HG02981 (cell line): ENCODE measurements around the gene WDR37.

Experiments
- ATAC-seq: cut with Tn5 transposase; IDR thresholded peaks from one replicate; pipeline ENCODE4 v1.9.1; 2021; ENCODE audit warnings: mild to moderate bottlenecking, moderate library complexity; ENCODE audit not compliant: unreplicated experiment

WDR37 gene

DNA sequence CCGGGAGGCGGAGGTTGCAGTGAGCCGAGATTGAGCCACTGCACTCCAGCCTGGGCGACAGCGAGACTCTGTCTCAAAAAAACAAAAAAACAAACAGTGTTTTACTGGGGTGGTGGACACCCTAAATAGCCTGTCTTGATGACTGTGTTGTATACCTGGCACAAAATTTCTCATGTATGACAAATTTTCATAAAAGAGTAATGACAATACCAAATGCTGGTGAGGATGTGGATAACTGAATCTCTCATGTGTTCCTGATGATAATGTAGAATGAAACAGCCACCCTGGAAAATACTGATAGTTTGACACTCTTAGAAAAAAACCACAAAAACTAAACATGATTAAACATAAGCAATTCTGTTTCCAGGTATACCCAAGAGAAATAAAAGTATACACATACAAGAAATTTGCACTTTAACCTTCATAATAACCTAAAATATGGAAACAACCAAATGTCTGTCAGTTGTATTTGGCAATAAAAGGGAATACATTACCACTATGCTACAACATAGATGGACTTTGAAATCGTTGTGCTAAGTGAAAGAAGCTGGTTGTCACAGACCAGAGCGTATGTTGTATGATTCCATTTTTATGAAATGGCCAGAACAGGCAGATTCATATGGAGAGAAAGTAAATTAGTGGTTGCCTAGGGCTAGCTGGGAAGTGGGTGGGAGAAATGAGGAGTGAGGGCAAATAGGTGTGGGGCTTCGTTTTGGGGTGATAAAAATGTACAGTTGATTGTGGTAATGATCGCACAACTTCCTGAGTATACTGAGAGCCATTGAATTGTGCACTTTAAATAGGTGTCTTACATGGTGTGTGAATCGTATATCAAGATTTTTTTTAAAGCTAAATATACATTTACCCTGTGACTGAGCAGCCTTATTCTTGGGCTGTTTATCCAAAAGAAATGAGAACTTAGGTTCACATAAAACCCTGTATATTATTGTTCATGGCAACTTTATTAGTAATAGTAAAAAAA lies 12.5 kb downstream of the WDR37 start:
- ATAC-seq: no peak

DNA sequence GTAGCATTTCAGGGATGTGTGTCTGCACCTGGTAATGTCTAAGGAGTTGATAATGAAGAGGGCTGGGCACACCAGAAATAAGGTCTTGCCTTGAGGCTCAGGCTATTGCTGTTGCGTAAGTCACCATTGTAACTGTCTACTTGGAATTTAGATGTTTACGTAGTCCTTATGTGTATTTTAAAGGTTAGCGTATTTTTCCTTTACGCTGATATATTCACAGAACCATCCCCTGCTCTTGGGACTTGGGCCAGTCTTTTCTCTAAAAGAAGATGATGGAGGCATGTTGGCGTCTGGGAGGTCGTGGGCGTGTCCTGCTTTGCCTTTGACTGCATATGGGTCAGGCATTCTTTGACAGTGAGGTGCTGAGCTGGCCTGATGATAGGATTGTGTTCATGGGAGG lies 14.7 kb downstream of the WDR37 start:
- ATAC-seq: no peak

DNA sequence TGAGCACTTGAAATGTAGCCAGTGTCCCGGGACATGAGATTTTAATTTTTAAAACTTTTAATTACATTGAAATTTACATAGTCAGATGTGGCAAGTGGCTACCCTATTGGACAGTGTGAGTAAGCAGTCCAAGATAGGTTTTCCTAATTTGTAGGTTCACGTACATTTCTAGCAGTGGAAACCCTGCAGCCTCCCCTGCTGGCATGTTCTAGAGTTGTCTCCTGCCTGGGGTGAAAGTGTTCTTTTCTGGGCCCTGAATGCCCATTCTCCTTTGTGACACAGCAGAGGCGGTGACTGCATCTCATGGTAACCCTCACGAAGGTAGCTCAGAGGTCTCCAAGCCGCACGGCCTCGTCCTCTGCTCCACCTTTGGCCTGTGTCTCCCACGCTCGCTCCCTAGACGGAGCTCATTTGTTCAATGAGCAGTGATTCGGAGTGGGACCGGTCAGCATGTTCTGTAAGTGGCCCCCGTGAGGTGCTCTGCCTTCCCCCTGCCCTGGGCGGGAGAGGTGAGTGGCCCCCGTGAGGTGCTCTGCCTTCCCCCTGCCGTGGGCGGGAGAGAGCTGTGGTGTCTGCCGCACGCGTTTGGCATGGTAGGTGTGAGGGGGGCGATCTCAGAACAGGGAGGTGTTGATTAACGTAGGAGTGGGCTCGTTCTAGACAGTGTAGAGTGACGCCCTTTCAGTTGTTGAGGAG lies 18.0 kb downstream of the WDR37 start:
- no peak for ATAC-seq

DNA sequence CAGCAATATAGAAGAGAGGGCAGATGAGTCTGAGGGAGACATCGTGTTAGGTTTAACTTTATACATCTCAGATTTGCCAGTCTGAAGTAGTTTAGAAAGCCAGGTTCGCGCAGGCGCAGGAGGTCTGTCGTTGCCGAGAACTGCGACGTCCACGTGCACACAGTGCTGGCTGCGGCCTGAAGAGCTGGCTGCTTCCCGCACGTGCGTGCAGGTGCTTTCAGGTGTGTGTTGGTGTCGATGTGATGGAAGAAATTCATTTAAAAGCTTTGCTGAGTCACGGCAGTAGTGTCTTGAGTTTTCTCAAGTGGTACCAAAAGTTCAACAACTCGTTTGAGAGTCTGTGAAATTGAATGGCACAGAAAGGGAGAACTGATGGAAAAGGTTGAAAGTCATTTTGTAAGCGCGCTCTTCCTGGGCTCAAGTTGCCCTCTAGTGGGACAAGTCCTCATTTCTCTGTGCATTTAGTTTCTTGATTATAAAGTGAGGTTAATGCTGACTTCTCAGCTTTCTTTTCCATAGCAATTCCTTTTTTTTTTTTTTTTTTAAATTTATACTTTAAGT lies 18.6 kb downstream of the WDR37 start:
- no peak for ATAC-seq

DNA sequence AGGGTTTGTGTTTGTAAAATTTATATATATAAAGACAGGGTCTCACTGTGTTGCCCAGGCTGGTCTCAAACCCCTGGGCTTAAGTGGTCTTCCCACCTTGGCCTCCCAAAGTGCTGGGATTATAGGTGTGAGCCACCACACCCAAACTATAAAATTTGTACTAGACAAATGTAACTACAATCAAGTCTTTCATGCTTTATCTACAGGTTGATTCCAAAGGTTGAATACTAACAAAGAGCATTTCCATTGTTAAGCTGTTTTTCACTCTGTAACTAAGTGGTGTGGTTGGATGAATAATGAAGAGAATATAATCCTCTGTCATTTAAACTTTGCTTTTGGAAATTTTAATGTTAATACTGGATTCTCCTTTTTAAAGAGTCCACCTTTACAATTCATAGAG lies 22.5 kb downstream of the WDR37 start:
- no peak for ATAC-seq

DNA sequence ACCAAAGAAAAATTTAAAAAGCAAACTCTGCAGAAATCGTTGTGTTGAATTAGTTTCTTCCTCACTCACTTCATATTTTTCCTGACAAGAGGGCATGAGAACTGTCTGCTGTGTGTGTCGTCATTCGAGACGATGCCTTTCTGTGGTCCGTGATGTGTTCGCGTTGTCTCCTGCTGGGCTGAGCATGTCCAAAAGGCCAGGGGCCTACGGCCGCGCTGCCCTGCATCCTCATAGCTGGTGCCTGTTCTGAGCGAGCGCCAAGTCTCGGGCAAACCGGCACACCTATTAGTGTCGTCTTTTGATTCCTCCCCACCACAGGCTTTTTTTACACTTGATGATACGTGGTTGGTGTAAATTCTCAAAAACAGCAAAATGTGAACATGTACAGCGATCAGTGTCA lies 27.4 kb downstream of the WDR37 start:
- ATAC-seq: no peak

DNA sequence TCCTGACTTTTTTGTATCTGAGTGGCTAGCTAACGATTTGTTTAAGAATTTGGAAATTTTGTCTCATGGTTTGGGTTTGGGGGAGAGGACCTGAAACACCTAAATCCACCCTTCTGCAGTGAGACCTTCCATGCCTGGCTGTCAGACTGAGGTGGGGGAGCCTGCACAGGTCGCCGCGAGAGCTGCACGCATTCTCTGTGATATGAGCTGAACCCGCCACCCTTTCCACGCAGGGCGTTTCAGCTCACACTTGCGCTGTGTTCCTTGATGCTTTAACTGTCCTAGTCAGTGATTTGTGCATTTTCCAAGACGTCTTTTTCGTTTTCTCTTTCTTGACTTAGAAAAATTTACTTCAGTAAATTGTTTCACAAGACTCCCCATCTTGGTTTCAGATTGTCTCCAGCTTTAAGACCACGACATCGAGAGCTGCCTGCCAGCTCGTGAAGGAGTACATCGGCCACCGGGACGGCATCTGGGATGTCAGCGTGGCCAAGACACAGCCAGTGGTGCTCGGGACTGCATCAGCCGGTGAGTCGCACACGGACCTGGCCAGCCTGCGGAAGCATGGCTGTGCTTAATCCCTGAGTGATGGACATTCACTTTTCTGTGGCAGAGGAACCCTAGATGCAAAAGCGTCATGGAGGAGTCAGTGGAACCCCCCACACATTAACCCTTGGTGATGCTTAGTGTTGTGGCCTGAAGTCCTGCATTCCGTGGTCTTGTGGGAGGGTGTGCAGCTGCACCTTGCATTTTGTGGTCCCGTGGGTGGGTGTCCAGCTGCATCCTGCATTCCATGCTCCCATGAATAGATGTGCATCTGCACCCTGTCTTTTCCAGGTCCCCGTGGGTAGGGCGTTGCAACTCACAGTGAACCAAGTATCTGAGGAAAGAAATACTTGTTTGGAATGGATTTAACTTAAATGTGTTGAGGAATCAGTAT lies 28.1 kb downstream of the WDR37 start:
- no peak for ATAC-seq

DNA sequence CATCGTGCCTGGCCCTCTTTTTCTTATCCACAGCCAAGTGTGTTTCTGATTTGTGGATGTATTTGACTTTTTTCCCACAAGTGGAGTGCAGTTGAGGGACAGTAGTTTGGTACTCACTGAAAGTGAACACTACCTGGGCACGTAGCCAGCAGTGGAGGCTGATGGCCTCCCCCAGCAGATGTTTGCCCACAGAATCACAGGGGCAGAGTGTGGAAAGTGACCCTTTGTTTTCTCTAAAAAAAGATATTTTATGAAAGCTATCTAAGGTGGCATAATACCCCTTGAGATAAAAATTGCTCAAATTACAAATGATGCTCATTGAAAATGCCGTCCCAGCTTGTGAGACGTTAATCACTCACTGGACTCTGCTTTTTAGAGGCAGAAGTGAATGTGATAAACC lies 29.1 kb downstream of the WDR37 start:
- ATAC-seq: no peak

DNA sequence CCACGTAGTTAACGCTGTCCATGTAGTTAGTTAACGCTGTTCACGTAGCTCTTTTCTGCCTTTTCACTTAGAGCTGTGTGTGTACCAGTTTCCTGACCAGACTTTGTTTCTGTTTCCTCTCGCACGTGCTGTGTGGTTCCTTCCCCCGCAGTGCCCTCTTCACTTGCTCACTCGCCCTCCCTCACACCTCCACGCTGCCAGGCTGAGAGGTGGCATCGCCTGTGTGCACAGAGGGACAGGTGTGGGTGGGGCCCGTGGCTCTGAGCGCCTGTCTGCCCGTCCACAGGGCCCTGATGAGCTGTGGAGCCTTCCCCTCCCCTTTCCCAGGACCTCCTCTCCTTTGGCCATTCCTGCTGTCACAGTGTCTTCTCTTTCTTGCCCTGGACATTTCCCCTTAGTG lies 30.6 kb downstream of the WDR37 start:
- ATAC-seq: no peak

DNA sequence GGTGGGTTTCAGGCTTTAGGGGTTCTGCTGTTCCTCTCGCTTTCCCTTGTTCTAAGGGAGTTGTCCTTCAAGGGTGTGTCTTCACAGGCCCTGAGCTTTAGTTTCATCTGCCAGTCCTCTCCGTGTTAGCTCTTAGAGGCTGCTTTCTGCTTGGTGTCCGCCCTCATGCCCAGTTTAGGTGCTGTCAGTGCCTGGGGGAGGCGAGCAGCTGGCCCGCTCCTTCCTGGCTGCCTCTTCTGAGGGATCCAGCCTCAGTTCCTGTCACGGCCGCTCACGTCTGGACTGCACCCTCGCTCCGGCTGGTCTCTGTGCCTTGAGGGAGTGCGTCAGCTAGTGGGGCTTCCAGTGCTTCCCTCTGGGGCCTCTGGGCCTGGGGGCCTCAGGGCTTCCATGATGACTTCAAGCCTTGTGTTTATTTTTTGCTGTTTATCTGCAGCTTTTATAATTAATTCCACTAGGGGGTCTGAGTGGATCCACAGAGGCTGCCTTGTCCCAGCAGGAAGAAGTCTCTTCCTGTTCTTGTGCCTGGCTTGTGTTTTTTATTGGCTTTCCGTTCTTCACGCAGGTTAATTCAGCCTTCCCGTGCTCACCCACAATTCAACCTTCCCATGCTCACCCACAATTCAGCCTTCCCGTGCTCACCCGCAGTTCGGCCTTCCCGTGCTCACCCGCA lies 33.0 kb downstream of the WDR37 start:
- no peak for ATAC-seq

DNA sequence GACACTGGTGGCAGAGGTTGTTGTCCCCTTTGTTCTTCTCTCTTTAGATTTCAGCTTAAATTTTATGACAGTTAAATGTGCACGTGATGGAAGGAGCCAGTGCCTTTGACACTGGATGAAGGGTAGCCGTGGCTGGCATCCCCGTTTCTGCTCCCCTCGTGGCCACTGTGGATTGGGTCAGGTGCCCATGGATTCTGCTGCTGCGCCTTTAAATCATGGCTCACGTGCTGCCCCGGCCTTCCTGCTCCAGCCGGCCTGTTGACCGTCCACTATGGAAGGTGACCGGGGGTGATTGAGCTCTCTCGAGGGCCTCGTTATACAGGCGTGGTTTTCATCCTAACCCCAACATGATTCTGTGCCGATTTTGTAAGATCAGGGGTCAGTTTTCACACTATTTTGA lies 34.5 kb downstream of the WDR37 start:
- ATAC-seq: no peak

DNA sequence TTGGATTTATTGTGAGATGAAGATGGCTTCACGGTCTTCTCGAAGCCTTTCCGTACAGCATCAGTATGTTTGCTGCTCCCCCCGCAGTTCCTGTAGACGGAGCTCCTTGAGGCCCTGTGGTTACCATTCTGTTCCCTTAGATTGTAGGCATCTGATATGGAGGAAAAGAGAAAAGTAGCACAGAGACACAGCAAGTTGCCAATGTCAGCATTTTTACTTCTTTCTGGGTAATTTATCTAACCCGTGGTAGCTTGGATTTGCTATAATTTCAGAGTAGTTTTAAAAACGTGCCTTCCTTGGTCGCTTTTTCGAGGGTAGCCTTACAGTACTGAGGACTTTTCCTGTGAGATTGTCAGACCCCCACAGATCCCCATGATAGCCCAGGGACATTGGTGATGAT lies 37.5 kb downstream of the WDR37 start:
- no peak for ATAC-seq

DNA sequence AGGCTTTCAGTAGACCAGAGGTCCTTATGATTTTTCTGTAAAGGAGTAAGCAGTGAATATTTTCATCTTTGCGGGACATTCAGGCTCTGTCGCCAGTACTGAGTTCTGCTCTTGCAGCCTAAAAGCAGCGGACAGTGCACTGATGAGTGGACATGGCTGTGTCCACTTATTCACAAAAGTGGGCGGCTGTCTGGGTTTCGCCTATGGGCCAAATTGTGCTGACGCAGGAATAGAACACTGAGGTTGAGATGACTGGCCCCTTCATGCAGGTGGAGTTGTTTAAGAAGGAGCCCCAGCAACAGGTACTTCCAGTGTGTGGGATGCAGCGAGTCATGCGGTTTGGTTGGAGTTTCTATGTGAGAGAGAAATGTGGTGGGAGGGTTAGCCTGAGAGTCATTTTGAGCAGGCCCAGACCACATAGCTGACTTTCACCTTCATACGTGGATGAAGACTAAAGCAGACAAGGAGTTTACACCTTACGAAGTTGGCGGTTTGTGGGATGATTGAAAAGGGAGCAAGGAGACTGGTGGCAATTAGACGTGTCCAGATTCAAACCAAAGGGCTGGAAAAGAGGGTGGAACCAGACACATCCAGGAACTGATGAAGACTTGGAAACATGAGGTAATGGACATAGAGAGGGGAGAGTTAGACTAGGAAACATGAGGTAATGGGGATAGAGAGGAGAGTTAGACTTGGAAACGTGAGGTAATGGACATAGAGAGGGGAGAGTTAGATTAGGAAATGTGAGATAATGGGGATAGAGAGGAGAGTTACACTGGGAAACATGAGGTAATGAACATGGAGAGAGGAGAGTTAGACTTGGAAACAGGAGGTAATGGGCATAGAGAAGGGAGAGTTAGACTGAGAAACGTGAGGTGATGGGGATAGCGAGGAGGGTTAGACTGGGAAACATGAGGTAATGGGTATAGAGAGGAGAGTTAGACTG lies 38.2 kb downstream of the WDR37 start:
- ATAC-seq: peak; percentile 51

DNA sequence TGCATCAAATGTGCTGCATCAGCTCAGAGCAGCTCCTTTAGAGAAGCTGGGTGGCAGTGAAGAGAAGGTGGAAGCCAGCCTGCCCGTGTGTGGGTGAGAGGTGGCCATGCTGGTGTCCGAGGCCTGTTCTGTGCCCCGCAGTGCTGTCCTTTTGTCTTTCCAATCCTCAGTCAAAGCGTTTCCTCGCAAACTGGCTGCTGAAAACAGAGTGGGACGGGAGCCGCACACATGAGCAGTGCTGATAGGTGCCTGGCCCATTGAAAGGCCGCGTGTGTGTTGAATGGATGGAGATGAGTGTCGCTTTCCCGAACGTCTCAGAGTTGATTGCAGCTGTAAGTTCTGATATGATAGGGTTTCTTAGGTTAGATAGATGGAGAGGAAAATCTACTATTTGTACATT lies 39.3 kb downstream of the WDR37 start:
- no peak for ATAC-seq

DNA sequence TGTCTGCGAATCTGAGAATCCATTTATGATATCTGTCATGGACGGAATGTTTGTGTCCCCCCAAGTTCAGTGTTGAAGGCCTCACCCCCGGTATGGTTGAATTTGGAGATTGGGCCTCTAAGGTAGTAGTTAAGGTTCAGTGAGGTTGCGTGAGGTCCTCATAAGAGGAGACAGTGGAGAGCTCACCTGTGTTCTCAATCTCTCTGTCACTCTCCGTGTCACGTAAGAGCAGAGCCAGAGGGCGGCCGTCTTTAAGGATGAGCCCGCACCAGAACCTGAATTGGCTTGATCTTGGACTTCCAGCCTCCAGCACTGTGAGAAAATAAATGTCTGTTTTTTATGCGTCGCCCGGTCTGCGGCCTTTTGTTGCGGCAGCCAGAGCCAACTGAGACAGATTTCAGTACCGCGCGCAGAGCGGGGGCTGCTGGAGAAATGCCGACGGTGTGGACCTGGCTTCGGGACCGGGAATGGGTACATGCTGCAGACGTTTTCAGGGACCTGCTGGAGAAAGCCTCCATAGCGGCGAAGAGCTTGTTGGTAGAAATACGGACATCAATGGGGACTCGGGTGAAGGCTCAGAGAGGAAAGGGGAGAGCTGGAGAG lies 40.2 kb downstream of the WDR37 start:
- no peak for ATAC-seq

DNA sequence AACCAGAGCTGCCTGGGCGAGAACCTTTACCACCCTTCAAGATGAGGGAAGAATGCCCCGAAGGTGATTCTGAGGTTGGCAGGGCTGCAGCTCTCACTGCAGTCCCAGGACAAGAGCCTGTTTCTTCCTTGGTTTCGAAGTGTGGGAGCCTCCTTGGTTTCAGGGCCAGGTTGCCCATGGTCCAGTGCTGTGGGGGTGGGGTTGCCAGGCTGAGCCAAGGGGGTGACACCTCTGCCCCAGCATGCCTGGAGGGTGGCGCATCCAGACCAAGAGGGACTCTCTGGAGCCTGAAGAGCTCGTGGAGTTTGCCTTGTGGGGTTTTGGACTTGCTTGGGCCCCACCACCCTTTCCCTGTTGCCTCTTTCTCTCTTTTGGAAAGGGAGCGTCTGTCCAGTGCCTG lies 41.3 kb downstream of the WDR37 start:
- ATAC-seq: no peak

DNA sequence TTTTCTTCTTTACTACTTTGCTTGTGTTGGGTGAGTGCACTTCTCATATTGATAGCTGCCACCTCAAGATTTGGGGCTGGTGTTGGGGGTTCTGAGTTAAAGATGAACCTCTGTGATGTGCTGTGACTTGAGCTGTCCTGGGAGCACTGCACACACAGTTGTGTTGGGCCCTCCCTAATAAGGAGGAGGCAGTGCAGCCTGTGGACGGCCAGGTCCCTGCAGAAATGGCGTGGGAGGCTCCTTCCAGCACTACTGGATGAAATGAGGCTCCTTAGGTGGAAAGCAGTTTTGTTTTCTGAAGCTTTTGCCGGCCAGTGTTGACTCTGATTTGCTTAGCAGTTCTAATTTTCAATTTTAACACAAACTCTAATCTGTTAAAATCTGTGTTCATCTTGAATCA lies 44.0 kb downstream of the WDR37 start:
- ATAC-seq: no peak

DNA sequence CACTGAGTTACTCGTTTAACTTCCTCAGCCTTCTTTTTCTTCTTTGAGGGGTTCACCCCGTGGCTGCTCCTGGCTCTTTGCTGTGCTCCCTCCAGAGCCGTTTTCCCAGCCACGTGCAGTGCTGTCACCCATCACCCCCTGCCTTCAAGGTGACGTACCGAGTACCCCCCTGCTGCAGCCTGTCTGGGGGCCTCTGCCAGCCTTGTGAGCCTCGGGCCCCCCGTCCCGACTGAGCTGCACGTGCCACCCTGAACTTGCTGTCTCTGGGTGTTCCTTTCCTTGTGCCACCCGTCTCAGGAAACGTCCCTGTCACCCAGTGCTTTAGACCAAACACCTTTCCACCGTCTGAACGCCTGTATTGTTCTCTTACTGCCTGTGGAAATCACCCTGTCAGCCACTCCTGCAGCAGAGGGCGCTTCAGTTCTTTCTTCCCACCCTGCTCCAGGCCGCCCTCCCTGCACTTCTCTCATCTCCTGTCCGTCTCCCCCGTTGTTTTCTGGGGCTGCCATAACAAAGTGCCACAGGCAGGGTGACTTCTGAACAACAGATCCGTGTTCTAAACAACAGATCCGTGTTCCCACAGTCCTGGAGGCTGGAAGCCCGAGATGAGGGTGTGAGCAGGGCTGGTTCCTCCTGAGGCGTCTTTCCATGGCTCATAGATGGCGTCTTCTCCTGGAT lies 44.6 kb downstream of the WDR37 start:
- no peak for ATAC-seq
